Endodermal cell (in vitro differentiated cells): Measurements from ENCODE around the gene ARHGEF3. TPM values are rescaled to one million over a fixed set of nuclear protein-coding genes. Genes with fewer than 3 reads are reported as not detected.

Experiments
- DNase-seq: peaks from one replicate; pipeline ENCODE4 v3.0.0-alpha.2; 2017
- H3K27ac ChIP-seq: 2 replicates; pipeline ENCODE4 v1.5.1; 2013; ENCODE audit warnings: mild to moderate bottlenecking, low read depth, low read length, moderate library complexity
- H3K27me3 ChIP-seq: 2 replicates; pipeline ENCODE4 v1.6.1; 2013; ENCODE audit warnings: mild to moderate bottlenecking, low read length, moderate library complexity; ENCODE audit not compliant: insufficient read depth, control insufficient read depth, poor library complexity, severe bottlenecking
- H3K36me3 ChIP-seq: 2 replicates; pipeline ENCODE4 v1.7.0; 2013; ENCODE audit warnings: mild to moderate bottlenecking, low read length, moderate library complexity; ENCODE audit not compliant: control insufficient read depth, insufficient read depth
- H3K4me1 ChIP-seq: one replicate; pipeline ENCODE4 v1.7.0; 2013; ENCODE audit warnings: low read length; ENCODE audit not compliant: control insufficient read depth, insufficient read depth
- H3K4me3 ChIP-seq: 2 replicates; pipeline ENCODE4 v1.5.1; 2013; ENCODE audit warnings: mild to moderate bottlenecking, low read length, moderate library complexity
- H3K9ac ChIP-seq: 2 replicates; pipeline ENCODE4 v1.6.1; 2013; ENCODE audit warnings: mild to moderate bottlenecking, low read length, moderate library complexity; ENCODE audit not compliant: poor library complexity, severe bottlenecking; ENCODE audit errors: extremely low read depth
- H3K9me3 ChIP-seq: 2 replicates; pipeline ENCODE4 v1.6.1; 2013; ENCODE audit warnings: mild to moderate bottlenecking, low read length, moderate library complexity; ENCODE audit not compliant: control insufficient read depth
- H3K27ac Mint-ChIP-seq: 2 replicates; pipeline ENCODE4 v1.8.0; 2020; ENCODE audit warnings: mixed read lengths
- H3K27me3 Mint-ChIP-seq: 2 replicates; pipeline ENCODE4 v1.8.0; 2021; ENCODE audit warnings: mild to moderate bottlenecking, mixed read lengths; ENCODE audit not compliant: insufficient read depth
- H3K36me3 Mint-ChIP-seq: 2 replicates; pipeline ENCODE4 v1.8.0; 2020; ENCODE audit warnings: low read depth, mixed read lengths
- H3K4me1 Mint-ChIP-seq: 2 replicates; pipeline ENCODE4 v1.8.0; 2020; ENCODE audit warnings: mixed read lengths
- H3K4me3 Mint-ChIP-seq: 2 replicates; pipeline ENCODE4 v1.8.0; 2020; ENCODE audit warnings: mild to moderate bottlenecking, moderate library complexity, mixed read lengths
- H3K9me3 Mint-ChIP-seq: 2 replicates; pipeline ENCODE4 v1.8.0; 2020; ENCODE audit warnings: mild to moderate bottlenecking, mixed read lengths
- WGBS, 2 experiments: methylation state at CpG; one replicate each; pipeline versions ENCODE4 v1.1.5 to v1.1.7; 2013; ENCODE audit warnings: missing lambda C conversion rate in 2 of 2, mixed read lengths in 1 of 2; ENCODE audit not compliant: insufficient coverage in 1 of 2, insufficient read length in 1 of 2; 5-methylcytosine and 5-hydroxymethylcytosine counted together
- total RNA-seq, 2 donors: library from RNA; stranded (reverse); fragmentation: NEBNext Ultra II Directional in 1 of 2; extraction: Animal tissue kit (Norgen Biotek cat#: 25700) in 1 of 2; gene quantifications; 2 replicates in 1 of 2; 3 replicates in 1 of 2; pipeline ENCODE4 v1.2.1, GENCODE V29; 2021
- TF ChIP-seq, protein P1 (sequence below): fragments of 200-600 bp; sonication (generic); conservative IDR thresholded peaks from 2 replicates; pipeline ENCODE4 v1.5.0; 2021; ENCODE audit warnings: antibody characterized with exemption, mild to moderate bottlenecking

The ARHGEF3 gene
- total RNA-seq, 2 donors from 2014 or later = 12.7 to 14.1 TPM

DNA sequence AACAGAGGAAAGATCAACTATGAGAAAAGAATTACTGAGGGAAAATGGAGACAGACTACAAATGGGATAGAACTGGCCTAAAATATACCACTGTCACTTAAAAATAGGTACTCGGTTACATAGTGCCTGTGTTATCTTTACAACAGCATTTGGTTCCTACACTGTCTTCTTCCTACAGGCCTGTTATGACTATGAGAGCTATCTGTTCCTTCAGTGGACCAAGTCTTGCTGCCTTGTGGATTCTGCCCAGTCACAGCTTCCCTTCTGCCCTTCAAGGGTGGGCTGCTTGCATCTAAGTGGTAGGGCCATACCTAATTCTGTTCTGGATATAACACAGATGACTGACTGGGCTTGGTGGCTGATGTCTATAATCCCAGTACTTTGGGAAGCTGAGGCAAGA lies 13.8 kb upstream of the ARHGEF3 start:
- Histone ChIP-seq H3K4me1 (peaks cover 8% of the 10 kb centered on the region), H3K9me3 (no peaks in the 10 kb centered on the region), H3K27ac (no peak overlapping the region), H3K36me3 (no peaks in the 10 kb centered on the region), H3K27me3 (no peaks in the 10 kb centered on the region), H3K4me3 (no peak overlapping the region), H3K9ac (no peak overlapping the region)
- H3K27ac Mint-ChIP-seq = no peak overlapping the region
- no peak overlapping the region for H3K4me3 Mint-ChIP-seq
- TF ChIP-seq, protein P1, sequence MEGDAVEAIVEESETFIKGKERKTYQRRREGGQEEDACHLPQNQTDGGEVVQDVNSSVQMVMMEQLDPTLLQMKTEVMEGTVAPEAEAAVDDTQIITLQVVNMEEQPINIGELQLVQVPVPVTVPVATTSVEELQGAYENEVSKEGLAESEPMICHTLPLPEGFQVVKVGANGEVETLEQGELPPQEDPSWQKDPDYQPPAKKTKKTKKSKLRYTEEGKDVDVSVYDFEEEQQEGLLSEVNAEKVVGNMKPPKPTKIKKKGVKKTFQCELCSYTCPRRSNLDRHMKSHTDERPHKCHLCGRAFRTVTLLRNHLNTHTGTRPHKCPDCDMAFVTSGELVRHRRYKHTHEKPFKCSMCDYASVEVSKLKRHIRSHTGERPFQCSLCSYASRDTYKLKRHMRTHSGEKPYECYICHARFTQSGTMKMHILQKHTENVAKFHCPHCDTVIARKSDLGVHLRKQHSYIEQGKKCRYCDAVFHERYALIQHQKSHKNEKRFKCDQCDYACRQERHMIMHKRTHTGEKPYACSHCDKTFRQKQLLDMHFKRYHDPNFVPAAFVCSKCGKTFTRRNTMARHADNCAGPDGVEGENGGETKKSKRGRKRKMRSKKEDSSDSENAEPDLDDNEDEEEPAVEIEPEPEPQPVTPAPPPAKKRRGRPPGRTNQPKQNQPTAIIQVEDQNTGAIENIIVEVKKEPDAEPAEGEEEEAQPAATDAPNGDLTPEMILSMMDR = no peak
- no peaks in the 10 kb centered on the region for H3K36me3 Mint-ChIP-seq
- H3K27me3 Mint-ChIP-seq = peaks cover 1% of the 10 kb centered on the region
- H3K9me3 Mint-ChIP-seq = no peaks in the 10 kb centered on the region
- WGBS, 2 experiments = 90 to 98% methylated on average over 1 of the region's 1 CpG
- peaks cover 36% of the 10 kb centered on the region for H3K4me1 Mint-ChIP-seq
- no peak for DNase-seq

DNA sequence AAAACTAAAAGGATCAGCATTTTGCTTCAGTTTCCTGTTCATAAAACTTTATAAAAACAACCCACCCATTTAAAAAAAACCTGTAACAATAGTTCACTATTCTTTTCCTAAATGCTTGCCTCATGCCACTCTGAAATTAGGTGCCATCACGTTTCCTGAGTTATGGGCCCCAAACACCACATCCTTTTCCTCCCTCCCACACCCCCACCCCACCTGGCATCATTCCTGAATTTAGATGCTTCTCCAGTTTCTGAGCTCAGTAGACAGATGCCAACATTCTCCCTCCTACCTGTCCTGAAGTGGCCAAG lies 11.9 kb upstream of the ARHGEF3 start:
- H3K36me3 Mint-ChIP-seq = no peaks in the 10 kb centered on the region
- H3K27me3 Mint-ChIP-seq = peaks cover 1% of the 10 kb centered on the region
- H3K4me3 Mint-ChIP-seq = no peak overlapping the region
- H3K4me3 ChIP-seq = no peak overlapping the region
- no peak overlapping the region for H3K27ac Mint-ChIP-seq
- H3K9me3 Mint-ChIP-seq = no peaks in the 10 kb centered on the region
- DNase-seq = no peak
- TF ChIP-seq, protein P1 = no peak
- H3K4me1 Mint-ChIP-seq = peaks cover 29% of the 10 kb centered on the region
- H3K27me3 ChIP-seq = no peaks in the 10 kb centered on the region
- H3K36me3 ChIP-seq = no peaks in the 10 kb centered on the region
- WGBS, 2 experiments = 46% methylated on average over 1 of the region's 1 CpG; no CpG with 5 or more reads in 1 of the 2 experiments
- H3K27ac ChIP-seq = no peak overlapping the region
- H3K9me3 ChIP-seq = no peaks in the 10 kb centered on the region
- H3K4me1 ChIP-seq = peaks cover 8% of the 10 kb centered on the region
- H3K9ac ChIP-seq = no peak overlapping the region

DNA sequence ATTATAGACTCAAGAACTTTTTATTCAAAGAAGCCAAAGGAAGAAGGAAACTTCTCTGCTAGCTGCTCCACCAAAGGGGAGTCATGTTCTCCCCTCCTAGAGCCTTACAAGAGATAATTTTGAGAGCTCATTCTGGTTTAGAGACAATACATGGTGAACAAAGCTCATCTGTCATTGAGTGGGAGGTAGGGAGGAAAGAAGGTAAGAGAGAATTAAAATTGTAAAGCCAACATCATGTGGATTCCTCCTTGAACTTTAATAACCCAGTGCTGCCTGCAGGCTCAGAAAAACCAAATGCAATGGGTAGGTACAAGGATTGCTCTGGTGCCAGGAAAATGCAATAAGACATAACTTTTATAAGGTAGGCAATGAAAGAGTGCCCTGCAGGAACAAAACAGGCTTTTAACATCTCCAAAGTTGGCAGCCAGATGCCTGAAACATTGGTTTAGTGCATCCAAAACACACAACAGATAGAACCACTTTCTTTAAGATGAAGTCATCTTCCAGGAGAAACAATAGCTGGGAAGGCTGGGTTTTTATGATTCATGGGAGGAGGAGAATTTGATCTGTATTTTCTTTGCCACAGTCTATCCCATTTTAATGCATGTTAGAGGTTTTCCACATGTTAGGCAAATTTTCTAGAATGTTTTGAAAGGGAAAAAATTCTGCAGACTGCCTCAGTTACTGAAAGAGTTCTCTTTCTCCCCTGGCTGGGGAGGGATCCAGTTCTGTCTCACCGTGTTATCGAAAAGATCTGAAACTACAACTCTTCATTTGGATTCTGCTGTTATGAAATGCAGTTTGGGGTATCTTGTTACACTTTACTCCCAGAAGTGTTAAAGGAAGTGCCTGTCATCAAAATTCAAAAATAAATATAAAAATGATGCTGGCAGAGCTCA lies 11.3 kb upstream of the ARHGEF3 start:
- Mint-ChIP-seq H3K27me3 (peaks cover 1% of the 10 kb centered on the region), H3K36me3 (no peaks in the 10 kb centered on the region), H3K4me3 (no peak overlapping the region), H3K27ac (no peak overlapping the region), H3K4me1 (peaks cover 23% of the 10 kb centered on the region), H3K9me3 (no peaks in the 10 kb centered on the region)
- H3K27me3 ChIP-seq = no peaks in the 10 kb centered on the region
- TF ChIP-seq, protein P1 = no peak
- H3K4me1 ChIP-seq = peaks cover 8% of the 10 kb centered on the region
- H3K9me3 ChIP-seq = no peaks in the 10 kb centered on the region
- no peak overlapping the region for H3K4me3 ChIP-seq
- DNase-seq = no peak
- WGBS, 2 experiments = 100% methylated on average over 2 of the region's 2 CpGs; no CpG with 5 or more reads in 1 of the 2 experiments
- no peaks in the 10 kb centered on the region for H3K36me3 ChIP-seq
- H3K9ac ChIP-seq = no peak overlapping the region
- no peak overlapping the region for H3K27ac ChIP-seq
